Ovary (tissue), 9 donors: Measurements from ENCODE around the gene TEX2. TPM values are rescaled to one million over a fixed set of nuclear protein-coding genes. Genes with fewer than 3 reads are reported as not detected.
A peak's percentile ranks its signal among the peaks of the same experiment; 100 is the strongest.

Source experiments
- DNase-seq, 5 donors: peaks; one replicate each; pipeline ENCODE4 v3.0.0-alpha.2; 2019 to 2020
- H3K27ac ChIP-seq, 2 donors: fragments of 200-600 bp; one replicate each; pipeline versions ENCODE4 v1.5.1 to v1.8.0; 2019 to 2022
- H3K27me3 ChIP-seq: fragments of 200-600 bp; one replicate; pipeline ENCODE4 v1.8.0; 2022
- H3K36me3 ChIP-seq: fragments of 200-600 bp; sonication (generic); one replicate; pipeline ENCODE4 v1.5.1; 2019
- H3K4me1 ChIP-seq: one replicate; pipeline ENCODE4 v1.8.1; 2013; ENCODE audit warnings: mild to moderate bottlenecking, moderate library complexity; ENCODE audit not compliant: insufficient read depth
- H3K4me3 ChIP-seq: fragments of 200-600 bp; sonication (generic); one replicate; pipeline ENCODE4 v1.5.1; 2017
- H3K9me3 ChIP-seq, 2 donors: fragments of 200-600 bp in 1 of 2; sonication (generic) in 1 of 2; one replicate each; pipeline versions ENCODE4 v1.5.1 to v1.8.1; 2013 to 2019; ENCODE audit warnings: mild to moderate bottlenecking in 1 of 2, moderate library complexity in 1 of 2
- CTCF ChIP-seq, 3 donors: fragments of 450-650 bp in 2 of 3; fragments of 200-600 bp in 1 of 3; IDR thresholded peaks; one replicate each; pipeline versions ENCODE4 v1.5.1 to v1.8.0; 2016 to 2022; ENCODE audit warnings: antibody characterized with exemption in 3 of 3, mild to moderate bottlenecking in 1 of 3
- EP300 ChIP-seq: sonication (generic); formaldehyde crosslinking; IDR thresholded peaks from one replicate; pipeline ENCODE4 v1.6.1; 2017; ENCODE audit warnings: antibody characterized with exemption
- POLR2A ChIP-seq: fragments of 450-650 bp; IDR thresholded peaks from one replicate; pipeline ENCODE4 v1.6.1; 2017; ENCODE audit warnings: antibody characterized with exemption, mild to moderate bottlenecking, moderate library complexity
- WGBS, 3 donors: extraction: QIAGEN DNeasy Blood & Tissue Kit in 1 of 3; methylation state at CpG; one replicate each; pipeline versions ENCODE4 v1.1.5 to v1.1.7; 2013 to 2017; 5-methylcytosine and 5-hydroxymethylcytosine counted together
- intact Hi-C, 4 donors: fragments of 100-400 bp; cut with DNase I; formaldehyde crosslinking; loops; one replicate each; pipeline versions ENCODE4 v1.11.0 to v1.15.1; 2022 to 2023
- polyA plus RNA-seq, 2 donors: library from polyadenylated mRNA; stranded (reverse); fragments of 200-250 nt in 1 of 2; fragments of 350-450 nt in 1 of 2; fragmentation: Illumina TruSeq in 1 of 2; extraction: RNeasy Lipid Tissue Mini Kit (QIAGEN cat#74804) in 1 of 2; gene quantifications; one replicate each; pipeline ENCODE4 v1.2.3, GENCODE V29; 2013 to 2014
- total RNA-seq, 7 donors: library from RNA; depleted of rRNA in 2 of 7; stranded (reverse); fragments of >200 nt in 2 of 7; fragmentation: NEBNext Ultra II Directional in 3 of 7; extraction: Animal tissue kit (Norgen Biotek cat#: 25700) in 3 of 7; gene quantifications; one replicate each; pipeline versions ENCODE4 v1.1.0 to v1.2.4, GENCODE V29; 2016 to 2023
- donor health status: DM: no; HTN: no; CAD: no; lungs with moderate emphysema.
- donor health status: DM: no; HTN: no; CAD: no.
- donor health status: Bipolar disorder and iron deficiency.
- donor health status: DM: yes; HTN: yes; CAD: no.
- donor health status: DM: no; HTN: no; CAD: no.
- donor health status: DM: yes; HTN: yes; CAD: no.

Gene TEX2
- total and polyA plus RNA-seq, 9 donors, result 13.9 to 36.7 (median 31.4) TPM

- Histone ChIP-seq H3K9me3 (no peaks in the 10 kb centered on the region), H3K4me3 (no peak overlapping the region), H3K27ac (no peak overlapping the region), H3K36me3 (no peaks in the 10 kb centered on the region), H3K27me3 (no peaks in the 10 kb centered on the region), H3K4me1 (peaks cover 2% of the 10 kb centered on the region)
- no peak for TF ChIP-seq EP300
- peak; percentile 59 to 64 (median 59) for TF ChIP-seq CTCF (IDR thresholded peaks at IDR 0.05)
- no peak for TF ChIP-seq POLR2A
- 40 to 51% (median 45%) methylated on average over 19 of the region's 19 CpGs for WGBS, 3 donors
- DNase-seq, result peak; percentile 49 to 66 (median 57)
- intact Hi-C loops, result loop anchor here in 3 of 4 donors (5.0 to 10.0 kb wide), 3 partner anchors 255 to 367 kb away; partner anchors contain the start of genes CSHL1 (in 2 of the 3), GH1 (in 2 of the 3) and CD79B (in 1 of the 3)
These were observed 19.1 kb upstream of the TEX2 start for GRCh38 chr17:64281962-64282752.

DNA sequence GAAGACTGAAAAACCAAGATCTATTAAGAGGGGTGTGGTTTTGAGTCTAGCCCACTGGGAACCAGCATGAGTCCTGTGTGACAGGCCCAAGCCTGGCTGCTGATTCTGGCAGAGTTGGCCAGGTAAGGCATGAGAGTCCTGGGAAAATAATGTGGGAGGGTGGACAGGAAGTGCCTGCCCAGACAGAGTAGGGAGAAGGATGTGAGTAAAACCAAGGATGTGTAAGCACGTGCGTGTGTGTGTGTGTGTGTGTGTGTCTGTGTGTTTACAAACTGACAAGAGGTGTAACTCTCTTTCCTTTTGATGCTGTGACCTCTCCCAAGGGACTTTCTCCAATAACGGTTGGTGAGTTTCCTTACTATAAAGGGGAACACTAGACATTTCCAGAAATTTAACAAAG is 15.6 kb upstream of the TEX2 start:
- intact Hi-C loops, result loop anchor here in 1 of 4 donors (5.0 kb wide), 1 partner anchor 131 kb away; no protein-coding TSS in a partner anchor
- H3K27ac ChIP-seq, result no peak overlapping the region
- DNase-seq, result peak in 2 of 5 donors; percentile 22 to 36

DNA sequence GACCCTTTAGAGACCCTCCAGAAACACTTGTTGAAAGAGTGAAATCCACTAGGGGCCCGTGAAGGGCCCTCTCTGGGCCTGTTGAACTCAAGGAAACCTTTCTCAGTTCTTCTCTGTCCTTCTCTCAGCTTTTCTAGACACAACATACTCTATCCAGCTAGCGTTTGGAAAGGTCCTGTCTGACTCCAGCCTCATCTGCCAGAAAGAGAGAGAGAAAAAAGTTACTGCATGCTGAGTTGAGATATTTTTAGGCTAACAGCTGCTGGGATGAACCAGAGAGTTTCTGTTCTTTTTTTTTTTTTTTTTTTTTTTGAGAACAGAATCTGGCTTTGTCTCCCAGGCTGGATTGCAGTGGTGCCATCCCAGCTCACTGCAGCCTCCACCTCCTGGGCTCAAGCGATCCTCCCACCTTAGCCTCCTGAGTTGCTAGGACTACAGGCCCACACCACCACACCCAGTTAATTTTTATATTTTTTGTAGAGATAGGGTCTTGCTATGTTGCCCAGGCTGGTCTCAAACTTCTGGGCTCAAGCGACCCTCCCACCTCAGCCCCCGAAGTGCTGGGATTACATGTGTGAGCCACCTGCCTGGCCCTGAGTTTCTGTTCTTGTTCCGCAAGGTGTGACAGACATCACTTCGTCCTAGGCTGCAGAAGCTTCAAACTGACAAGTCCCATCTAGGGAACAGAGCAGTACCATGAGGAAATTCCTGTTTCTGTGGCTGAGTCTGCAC is 14.9 kb upstream of the TEX2 start:
- intact Hi-C loops, result loop anchor here in 1 of 4 donors (5.0 kb wide), 1 partner anchor 131 kb away; no protein-coding TSS in a partner anchor
- H3K27ac ChIP-seq, result peak overlapping the region in 1 of 2 donors; percentile 61
- 52 to 56% (median 55%) methylated on average over 7 of the region's 7 CpGs for WGBS, 3 donors

More for the DNA sequence above, 15.6 kb upstream of the TEX2 start:
- H3K9me3 ChIP-seq, result no peaks in the 10 kb centered on the region
- WGBS, 3 donors, result 36 to 40% (median 39%) methylated on average over 3 of the region's 3 CpGs
- H3K4me1 ChIP-seq, result peaks cover 2% of the 10 kb centered on the region
- H3K36me3 ChIP-seq, result no peaks in the 10 kb centered on the region
- TF ChIP-seq EP300, result no peak
- no peak for TF ChIP-seq POLR2A
- no peak for TF ChIP-seq CTCF (IDR thresholded peaks at IDR 0.05)
- H3K27me3 ChIP-seq, result no peaks in the 10 kb centered on the region
- no peak overlapping the region for H3K4me3 ChIP-seq

More for the DNA sequence above, 14.9 kb upstream of the TEX2 start:
- Histone ChIP-seq H3K27me3 (no peaks in the 10 kb centered on the region), H3K4me3 (no peak overlapping the region), H3K36me3 (no peaks in the 10 kb centered on the region), H3K9me3 (no peaks in the 10 kb centered on the region), H3K4me1 (peaks cover 2% of the 10 kb centered on the region)
- DNase-seq, result peak in 4 of 5 donors; percentile 30 to 46 (median 36)
- TF ChIP-seq CTCF (IDR thresholded peaks at IDR 0.05) (no peak), EP300 (no peak), POLR2A (no peak)
